HepG2 (cell line): ENCODE results near the gene MFSD11. TPM values are rescaled to one million over a fixed set of nuclear protein-coding genes. Genes with fewer than 3 reads are reported as not detected.

Experiments
- DRAP1 ChIP-seq: IDR thresholded peaks from 2 replicates; pipeline ENCODE4 v1.6.1; 2016; ENCODE audit warnings: missing genetic modification reagents, missing compliant biosample characterization
- FOSL1 ChIP-seq: sonication (generic); formaldehyde crosslinking; IDR thresholded peaks from 2 replicates; pipeline ENCODE4 v1.9.0; 2021; ENCODE audit warnings: missing genetic modification reagents, borderline replicate concordance
- FOXC1 ChIP-seq: sonication (generic); formaldehyde crosslinking; IDR thresholded peaks from 2 replicates; pipeline ENCODE4 v1.8.0; 2022; ENCODE audit warnings: mild to moderate bottlenecking, missing genetic modification reagents, borderline replicate concordance
- FOXK1 ChIP-seq: sonication (generic); formaldehyde crosslinking; IDR thresholded peaks from 2 replicates; pipeline ENCODE4 v1.4.0; 2020; ENCODE audit warnings: low read depth, missing genetic modification reagents, borderline replicate concordance
- HNRNPL ChIP-seq: fragments of 200-400 bp; formaldehyde crosslinking; IDR thresholded peaks from 2 replicates; pipeline ENCODE4 v1.6.1; 2017; ENCODE audit warnings: mild to moderate bottlenecking, low read depth, low read length
- KDM1A ChIP-seq: IDR thresholded peaks from 2 replicates; pipeline ENCODE4 v1.6.1; 2016; ENCODE audit warnings: missing compliant biosample characterization
- MAFK ChIP-seq, 2 experiments: IDR thresholded peaks in 1 of 2; conservative IDR thresholded peaks in 1 of 2; 2 replicates each; pipeline ENCODE4 v1.6.1; 2011; ENCODE audit warnings: improper control_type of control experiment in 2 of 2, low read length in 2 of 2
- PATZ1 ChIP-seq: sonication (generic); formaldehyde crosslinking; IDR thresholded peaks from 2 replicates; pipeline ENCODE4 v1.4.0; 2020; ENCODE audit warnings: missing genetic modification reagents
- RFXAP ChIP-seq: sonication (generic); formaldehyde crosslinking; IDR thresholded peaks from 2 replicates; pipeline ENCODE4 v1.4.0; 2020; ENCODE audit warnings: missing genetic modification reagents, borderline replicate concordance
- SMAD1 ChIP-seq: sonication (generic); formaldehyde crosslinking; IDR thresholded peaks from 2 replicates; pipeline ENCODE4 v1.4.0; 2020; ENCODE audit warnings: missing genetic modification reagents, low read depth, mild to moderate bottlenecking, borderline replicate concordance
- TAF1 ChIP-seq: sonication (generic); formaldehyde crosslinking; IDR thresholded peaks from 2 replicates; pipeline ENCODE4 v1.4.0; 2020; ENCODE audit warnings: missing genetic modification reagents
- ZBTB40 ChIP-seq, 2 experiments: fragments of 450-650 bp in 1 of 2; sonication (generic) in 1 of 2; formaldehyde crosslinking in 1 of 2; IDR thresholded peaks; 2 replicates each; pipeline versions ENCODE4 v1.6.1 to v1.8.0; 2016 to 2022; ENCODE audit warnings: antibody characterized with exemption in 1 of 2, mild to moderate bottlenecking in 1 of 2, missing genetic modification reagents in 1 of 2
- ZFP36 ChIP-seq: fragments of 150-350 bp; IDR thresholded peaks from 2 replicates; pipeline ENCODE4 v1.6.1; 2018; ENCODE audit warnings: borderline replicate concordance, low read length, low read depth; ENCODE audit not compliant: partially characterized antibody
- ZNF230 ChIP-seq: sonication (generic); formaldehyde crosslinking; IDR thresholded peaks from 2 replicates; pipeline ENCODE4 v1.4.0; 2020; ENCODE audit warnings: mild to moderate bottlenecking, missing genetic modification reagents
- ZNF263 ChIP-seq: sonication (generic); formaldehyde crosslinking; IDR thresholded peaks from 2 replicates; pipeline ENCODE4 v1.4.0; 2020; ENCODE audit warnings: missing genetic modification reagents
- ZNF549 ChIP-seq: sonication (generic); formaldehyde crosslinking; IDR thresholded peaks from 2 replicates; pipeline ENCODE4 v1.5.0; 2020; ENCODE audit warnings: missing genetic modification reagents
- ZSCAN25 ChIP-seq: sonication (generic); formaldehyde crosslinking; IDR thresholded peaks from 2 replicates; pipeline ENCODE4 v1.8.0; 2022; ENCODE audit warnings: mild to moderate bottlenecking, missing genetic modification reagents
- polyA plus RNA-seq, 8 experiments: library from polyadenylated mRNA; depleted of rRNA in 3 of 8; stranded (reverse) in 7 of 8; unstranded in 1 of 8; fragments of >200 nt; fragmentation: Illumina TruSeq in 4 of 8; extraction: Trizol in 4 of 8; gene quantifications; 2 replicates each; pipeline versions ENCODE4 v1.2.1 to v1.2.3, GENCODE V29; 2011 to 2016; ENCODE audit warnings: low read depth in 4 of 8, missing spikeins in 1 of 8, mixed read lengths in 1 of 8; ENCODE audit not compliant: insufficient read depth in 1 of 8
- total RNA-seq, 5 experiments: library from RNA; depleted of rRNA; stranded (reverse); fragments of >200 nt; fragmentation: Illumina TruSeq; extraction: Trizol; gene quantifications; 2 replicates each; pipeline ENCODE4 v1.2.3, GENCODE V29; 2016; ENCODE audit warnings: low read depth in 1 of 5

The MFSD11 gene
- total and polyA plus RNA-seq, 2 of the 13 experiments (the other 11 are each of a cell fraction or from before 2014, with no cell fraction given): 26.1 to 36.3 TPM

GRCh38 chr17:76691379-76692191, 46.3 kb upstream of the MFSD11 start (continued):
- no peak for TF ChIP-seq ZBTB40 (IDR thresholded peaks at IDR 0.05)
- TF ChIP-seq ZBTB40 (CRISPR knock-in tag; IDR thresholded peaks at IDR 0.05): peak; percentile 67; the same call in 1 of the 2 replicates
- TF ChIP-seq FOXC1 (CRISPR knock-in tag): no peak
- TF ChIP-seq ZNF263 (CRISPR knock-in tag): peak; percentile 41; the same call in 1 of the 2 replicates
- peak; percentile 76; the same call in 1 of the 2 replicates for TF ChIP-seq DRAP1
- peak; percentile 2; the same call in 1 of the 2 replicates for TF ChIP-seq RFXAP (CRISPR knock-in tag)
- peak; percentile 93 for TF ChIP-seq ZSCAN25 (CRISPR knock-in tag)
- TF ChIP-seq ZFP36: no peak
- TF ChIP-seq HNRNPL: no peak
- TF ChIP-seq MAFK (conservative IDR thresholded peaks at IDR 0.05 in 1 of 2, IDR thresholded peaks at IDR 0.05 in 1 of 2; ENCODE audit: low read length in 2 of 2): no peak
- peak; percentile 67; the same call in 1 of the 2 replicates for TF ChIP-seq FOXK1 (CRISPR knock-in tag)
- no peak for TF ChIP-seq KDM1A (CRISPR knock-in tag)
- TF ChIP-seq SMAD1 (CRISPR knock-in tag): no peak
- TF ChIP-seq PATZ1 (CRISPR knock-in tag): peak; percentile 14; the same call in 1 of the 2 replicates
- no peak for TF ChIP-seq TAF1 (CRISPR knock-in tag)
- 0 out of 2 replicates have a peak, but pooled peaks have one; percentile 40 for TF ChIP-seq ZNF230 (CRISPR knock-in tag)
- no peak for TF ChIP-seq FOSL1 (CRISPR knock-in tag)
- no peak for TF ChIP-seq ZNF549 (CRISPR knock-in tag)
